Bladder microvascular endothelial cell (primary cell): ENCODE data around the gene LINC00237. TPM values are rescaled to one million over a fixed set of nuclear protein-coding genes. Genes with fewer than 3 reads are reported as not detected.

ENCODE experiments used
- total RNA-seq: library from RNA; depleted of rRNA; stranded (reverse); fragments of >200 nt; gene quantifications from 2 replicates; pipeline ENCODE4 v1.2.3, GENCODE V29; 2014

The LINC00237 gene
- not detected in 2 replicates for total RNA-seq

DNA sequence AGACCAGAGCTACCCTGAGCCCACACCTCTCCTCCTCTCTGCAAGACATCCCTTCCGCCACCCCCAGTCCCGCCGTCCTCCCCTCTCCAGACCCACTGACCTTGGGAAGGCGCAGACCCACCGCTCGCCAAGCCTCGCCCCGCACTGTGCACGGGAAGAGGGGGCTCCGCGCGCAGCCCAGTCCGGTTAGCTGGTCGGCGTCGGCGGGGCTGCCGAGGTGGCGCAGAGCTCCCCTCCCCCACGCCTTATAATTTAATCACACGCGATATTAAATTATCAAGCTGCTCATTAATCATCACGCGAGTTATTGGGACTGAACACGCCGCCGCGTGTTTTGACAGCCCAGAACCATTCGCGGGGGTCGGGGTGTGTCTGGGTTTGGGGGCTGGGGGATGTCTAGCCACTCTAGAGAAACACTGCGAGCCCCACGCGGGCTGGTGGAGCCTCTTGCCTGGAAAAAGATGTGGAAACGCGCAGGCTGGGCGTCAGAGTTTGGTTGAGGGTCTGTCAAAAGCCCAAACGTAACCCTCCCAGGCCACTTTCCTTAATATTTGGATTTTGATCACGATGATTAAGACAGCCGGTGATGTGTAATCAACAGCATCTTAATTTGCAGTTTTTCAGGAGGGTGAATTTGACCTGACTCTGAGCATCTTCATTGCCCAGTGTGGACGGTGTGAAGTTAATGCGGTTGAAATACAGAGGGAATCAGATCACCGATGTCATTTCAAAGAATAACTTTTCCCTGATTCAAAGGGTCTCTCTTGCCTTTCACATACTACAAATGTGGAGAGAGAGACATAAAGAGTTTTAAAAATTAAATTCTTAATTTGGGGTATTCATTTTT, at the start of gene LINC00237:
TSS of gene LINC00237 (minus strand) at position 188 of the 847 bp plus-strand sequence.

DNA sequence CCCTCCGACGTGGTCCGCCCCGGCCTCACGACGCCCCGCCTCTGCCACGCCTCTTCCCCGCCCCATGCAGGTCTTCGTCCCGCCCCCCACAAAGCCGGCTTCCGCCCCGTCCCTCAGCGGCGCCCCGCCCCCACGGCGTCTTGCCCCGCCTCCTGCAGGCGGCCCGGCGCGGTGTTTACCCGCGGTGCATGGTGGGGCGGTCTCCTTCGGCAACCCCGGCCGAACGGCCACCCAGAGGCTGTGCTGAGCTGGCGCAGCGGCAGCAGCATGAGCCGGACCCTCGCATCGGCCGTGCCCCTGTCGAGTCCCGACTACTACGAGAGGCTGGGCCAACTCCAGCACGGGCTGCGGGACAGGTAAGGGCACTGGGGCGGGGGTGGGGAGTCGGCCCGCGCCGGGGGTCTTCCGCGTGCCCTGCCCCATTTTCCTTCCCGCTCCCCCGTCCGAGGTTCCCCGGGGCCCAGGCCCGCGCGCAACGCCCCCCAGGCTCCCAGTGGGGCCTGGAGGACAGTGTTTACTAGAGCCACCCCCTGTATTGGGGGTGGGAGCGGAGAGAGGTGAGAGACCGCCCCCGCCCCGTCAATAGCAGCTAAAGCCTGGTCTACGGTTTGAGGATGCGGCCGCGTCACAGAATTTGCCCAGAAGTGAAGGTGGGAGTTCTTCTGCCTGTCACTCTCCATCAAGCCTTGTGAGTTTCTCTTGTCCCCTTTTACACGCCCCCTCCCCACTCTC, 19.9 kb upstream of the LINC00237 start, which contains the start of gene KIZ:
TSS of gene KIZ (plus strand) at position 234 of the 732 bp plus-strand sequence. CDS start at position 268, 34 bp downstream.

Other genes with a start within 250 kb of the LINC00237 start
- 3.6 and 4.2 TPM in 2 replicates for gene KIZ, start 19.7 kb upstream of the LINC00237 start, total RNA-seq
- 59.6 and 83.4 TPM in 2 replicates for gene XRN2, start 197.0 kb upstream of the LINC00237 start, total RNA-seq